Left lobe of liver (tissue), 2 donors: ENCODE results near the gene PRAMEF12. TPM values are rescaled to one million over a fixed set of nuclear protein-coding genes. Genes with fewer than 3 reads are reported as not detected.
"Not testable (repeated sequence)": the region's sequence is repeated elsewhere in the genome, so short reads cannot be mapped to it uniquely, and the experiment has no call there.

Experiments
- ATAC-seq: fragments of 200-7000 bp; cut with Tn5 transposase; one replicate; pipeline ENCODE4 v1.9.1; 2020; ENCODE audit warnings: mild to moderate bottlenecking, moderate library complexity
- DNase-seq: peaks from one replicate; pipeline ENCODE4 v3.0.0-alpha.2; 2020; ENCODE audit warnings: low spot score
- total RNA-seq: library from RNA; stranded (reverse); gene quantifications from one replicate; pipeline ENCODE4 v1.2.1, GENCODE V29; 2021
- donor health status: DM: no; HTN: no; CAD: no; lungs with moderate emphysema.
- donor health status: DM: no; HTN: yes; CAD: no.

The PRAMEF12 gene
- total RNA-seq, 1 donor from 2014 or later: not detected

DNA sequence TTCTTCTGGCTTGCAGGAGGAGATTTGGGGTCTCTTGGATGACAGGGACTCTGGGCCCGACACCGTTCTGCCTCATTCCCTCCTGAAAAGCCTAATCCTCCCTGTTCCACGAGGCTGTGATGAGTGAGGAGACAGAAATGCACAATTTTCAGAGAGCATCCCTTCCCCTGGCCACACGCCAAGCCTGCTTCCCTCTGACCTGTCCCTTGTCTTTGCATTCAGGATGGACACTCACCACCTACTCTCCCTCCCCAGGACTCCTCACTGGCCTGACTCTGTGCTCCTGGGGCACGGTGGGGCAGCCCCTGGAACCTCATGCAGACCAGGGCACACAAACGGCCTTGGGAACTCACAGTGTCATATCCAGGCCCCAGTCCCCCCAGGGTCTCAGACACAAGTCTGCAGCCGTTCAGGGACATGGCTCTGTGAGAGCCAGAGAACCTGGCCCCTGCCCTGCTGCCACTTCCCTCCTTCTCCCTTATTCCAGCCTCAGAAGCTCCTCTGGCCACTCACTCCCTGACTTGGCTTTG is 3.5 kb upstream of the PRAMEF12 start:
- ATAC-seq: no peak
- no peak for DNase-seq

DNA sequence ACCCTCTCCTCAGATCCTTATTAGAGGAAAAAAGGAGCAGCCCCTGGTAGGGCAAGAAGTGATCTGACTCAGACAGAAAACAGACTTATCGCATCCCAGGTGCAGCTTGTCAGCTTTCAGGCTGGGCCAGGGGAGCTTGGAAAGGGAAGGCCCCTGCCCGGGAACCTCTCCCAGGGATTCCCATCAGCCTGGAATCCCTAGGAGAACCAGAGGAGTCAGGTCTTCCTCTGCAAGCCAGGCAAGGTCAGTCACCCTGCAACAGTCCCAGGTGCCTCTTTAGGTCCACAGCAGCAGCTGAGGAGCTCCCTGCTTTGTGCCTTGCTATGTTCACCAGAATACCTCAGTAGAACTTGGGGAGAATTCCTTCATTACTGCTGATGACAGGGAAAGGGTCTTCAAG is 2.9 kb upstream of the PRAMEF12 start:
- ATAC-seq: no peak
- no peak for DNase-seq

DNA sequence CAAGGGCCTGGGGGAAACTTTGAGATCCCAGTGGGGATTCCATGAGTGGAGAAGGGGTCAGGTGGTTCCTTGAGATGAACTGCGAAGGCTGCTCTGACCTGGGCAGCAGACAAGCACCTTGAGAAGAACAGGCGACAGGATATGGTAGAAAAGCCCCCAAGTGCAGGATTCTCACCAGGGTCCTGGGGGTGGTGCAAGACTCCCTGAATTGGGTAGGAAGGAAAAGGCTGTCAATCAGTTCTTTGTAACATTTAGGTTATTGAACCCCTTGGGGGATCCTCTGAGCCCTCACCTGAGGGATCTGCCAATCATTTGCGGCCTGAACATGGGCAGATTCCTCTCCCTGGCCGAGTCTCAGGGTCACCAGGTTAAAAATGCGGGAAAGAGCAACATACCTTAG is 2.4 kb upstream of the PRAMEF12 start:
- no peak for ATAC-seq
- DNase-seq: no peak

DNA sequence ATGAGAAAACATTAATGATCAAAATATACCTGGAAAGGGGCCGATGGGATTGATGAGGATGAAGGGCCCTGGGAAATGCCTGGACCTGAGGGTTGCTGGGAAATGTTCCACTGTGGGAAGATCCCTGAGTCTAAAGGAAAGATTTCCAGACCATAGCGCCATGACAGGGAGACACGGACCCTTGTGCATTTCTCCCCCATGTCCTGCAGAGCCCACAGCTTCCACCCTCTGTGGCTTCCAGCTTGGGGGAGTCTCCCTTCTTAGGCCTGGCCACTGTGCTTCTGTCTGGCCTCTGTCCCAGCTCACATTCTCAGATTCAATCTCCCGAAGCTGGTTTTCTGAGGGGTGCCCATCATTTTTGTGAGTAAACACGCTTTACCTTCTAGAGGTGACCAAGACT is 1.0 kb upstream of the PRAMEF12 start:
- DNase-seq (no peak), ATAC-seq (no peak)

DNA sequence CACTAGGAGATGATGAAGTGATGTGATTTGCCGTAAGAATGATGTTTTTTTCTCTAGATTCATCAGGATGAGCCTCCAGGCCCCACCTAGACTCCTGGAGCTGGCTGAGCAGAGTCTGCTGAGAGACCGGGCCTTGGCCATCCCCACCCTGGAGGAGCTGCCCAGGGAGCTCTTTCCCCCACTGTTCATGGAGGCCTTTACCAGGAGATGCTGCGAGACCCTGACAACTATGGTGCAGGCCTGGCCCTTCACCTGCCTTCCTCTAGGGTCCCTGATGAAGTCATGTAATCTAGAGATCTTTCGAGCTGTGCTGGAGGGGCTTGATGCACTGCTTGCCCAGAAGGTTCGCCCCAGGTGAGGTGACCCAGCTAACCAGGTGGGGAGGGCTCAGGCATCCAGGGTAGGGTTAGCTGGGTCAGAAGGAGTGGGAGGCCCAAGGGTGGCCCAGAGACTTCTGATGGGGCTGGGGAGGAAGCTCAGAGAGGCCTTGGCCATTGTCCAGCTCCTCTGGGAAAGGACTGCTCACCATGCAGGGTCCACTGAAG is 1.3 kb downstream of the PRAMEF12 start:
- ATAC-seq: no peak

DNA sequence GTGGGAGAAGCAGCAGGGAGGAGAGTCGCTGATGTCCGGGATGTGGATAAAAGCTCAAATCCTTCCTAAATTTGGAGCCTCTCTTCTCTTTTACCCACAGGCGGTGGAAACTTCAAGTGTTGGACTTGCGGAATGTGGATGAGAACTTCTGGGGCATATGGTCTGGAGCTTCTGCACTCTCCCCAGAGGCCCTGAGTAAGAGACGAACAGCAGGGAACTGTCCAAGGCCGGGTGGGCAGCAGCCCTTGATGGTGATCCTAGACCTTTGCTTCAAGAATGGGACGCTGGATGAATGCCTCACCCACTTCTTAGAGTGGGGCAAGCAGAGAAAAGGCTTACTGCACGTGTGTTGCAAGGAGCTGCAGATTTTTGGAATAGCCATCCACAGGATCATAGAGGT is 1.9 kb downstream of the PRAMEF12 start:
- DNase-seq (no peak), ATAC-seq (no peak)

More for the DNA sequence above, 1.3 kb downstream of the PRAMEF12 start:
- DNase-seq: no peak

DNA sequence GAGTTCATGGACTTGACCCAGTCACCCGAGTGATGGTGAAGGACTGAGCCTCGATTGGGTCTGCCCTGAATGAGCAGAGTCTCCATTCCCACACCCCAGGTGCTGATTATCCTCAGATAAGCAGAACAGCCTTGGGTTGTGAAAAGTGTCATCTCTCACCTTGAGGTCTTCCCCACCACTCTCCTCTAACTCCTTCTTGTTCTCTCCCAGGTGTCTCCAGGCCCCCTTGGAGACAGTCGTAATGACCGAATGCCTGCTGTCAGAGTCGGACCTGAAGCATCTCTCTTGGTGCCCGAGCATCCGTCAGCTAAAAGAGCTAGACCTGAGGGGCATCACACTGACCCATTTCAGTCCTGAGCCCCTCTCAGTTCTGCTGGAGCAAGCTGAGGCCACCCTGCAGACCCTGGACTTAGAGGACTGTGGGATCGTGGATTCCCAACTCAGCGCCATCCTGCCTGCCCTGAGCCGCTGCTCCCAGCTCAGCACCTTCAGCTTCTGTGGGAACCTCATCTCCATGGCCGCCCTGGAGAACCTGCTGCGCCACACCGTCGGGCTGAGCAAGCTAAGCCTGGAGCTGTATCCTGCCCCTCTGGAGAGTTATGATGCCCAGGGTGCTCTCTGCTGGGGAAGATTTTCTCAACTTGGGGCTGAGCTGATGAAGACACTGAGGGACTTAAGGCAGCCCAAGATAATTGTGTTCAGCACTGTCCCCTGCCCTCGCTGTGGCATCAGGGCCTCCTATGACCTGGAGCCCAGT is 3.4 kb downstream of the PRAMEF12 start:
- no peak for ATAC-seq
- no peak for DNase-seq

DNA sequence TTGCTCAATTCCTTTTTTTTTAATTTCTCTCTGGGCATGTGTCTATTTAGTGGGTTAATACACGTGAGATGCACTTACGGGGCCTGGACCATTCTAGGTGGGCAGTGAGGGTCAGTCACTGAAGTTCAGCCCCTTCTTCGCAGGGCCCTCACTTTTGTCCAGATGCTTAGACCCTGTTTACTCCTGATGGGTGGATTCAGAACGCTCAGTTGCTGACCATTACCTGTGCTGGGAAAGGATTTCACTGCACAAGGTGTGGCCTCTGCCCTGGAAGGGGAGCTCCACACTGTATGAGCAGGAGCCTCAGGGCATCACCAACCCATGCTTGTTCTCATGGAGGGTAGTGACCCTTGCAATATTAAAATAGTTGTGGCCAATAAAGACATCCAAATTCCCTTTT is 4.5 kb downstream of the PRAMEF12 start:
- no peak for DNase-seq

DNA sequence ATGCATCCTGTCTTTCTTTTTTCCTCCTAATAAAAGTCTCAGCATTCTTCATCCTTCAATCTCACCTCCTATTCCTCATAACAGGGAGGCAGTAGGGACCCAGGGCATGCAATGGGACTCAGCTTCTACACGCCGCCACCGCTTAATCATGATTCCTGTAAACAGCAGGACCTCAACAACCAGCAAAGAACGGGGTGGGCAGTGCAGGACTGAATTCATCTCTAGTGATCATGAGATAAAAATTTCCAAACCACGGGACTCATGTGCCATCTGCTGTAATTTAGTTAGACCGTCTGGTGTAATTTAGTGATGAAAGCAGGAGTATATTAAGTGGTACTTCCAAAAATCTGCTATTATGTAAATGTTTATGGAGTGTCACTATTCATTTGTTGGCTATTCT is 5.4 kb downstream of the PRAMEF12 start:
- no peak for ATAC-seq
- no peak for DNase-seq

More for the DNA sequence above, 4.5 kb downstream of the PRAMEF12 start:
- ATAC-seq: no peak

DNA sequence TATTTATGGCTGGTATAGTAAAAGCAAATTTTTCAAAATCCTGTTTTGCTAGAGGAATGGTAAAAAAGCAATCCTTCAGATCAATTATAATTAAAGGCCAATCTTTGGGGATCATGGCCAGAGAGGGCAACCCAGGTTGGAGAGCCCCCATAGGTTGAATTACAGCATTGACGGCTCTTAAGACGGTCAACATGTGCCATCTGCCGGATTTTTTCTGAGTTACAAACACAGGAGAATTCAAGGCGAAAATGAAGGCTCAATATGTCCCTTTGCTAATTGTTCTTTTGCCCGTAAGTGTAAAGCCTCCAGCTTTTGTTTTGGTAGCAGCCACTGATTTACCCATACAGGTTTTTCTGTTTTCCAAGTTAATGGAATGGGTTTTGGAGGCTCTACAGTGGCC is 8.0 kb downstream of the PRAMEF12 start:
- not testable (repeated sequence) for DNase-seq, ATAC-seq

DNA sequence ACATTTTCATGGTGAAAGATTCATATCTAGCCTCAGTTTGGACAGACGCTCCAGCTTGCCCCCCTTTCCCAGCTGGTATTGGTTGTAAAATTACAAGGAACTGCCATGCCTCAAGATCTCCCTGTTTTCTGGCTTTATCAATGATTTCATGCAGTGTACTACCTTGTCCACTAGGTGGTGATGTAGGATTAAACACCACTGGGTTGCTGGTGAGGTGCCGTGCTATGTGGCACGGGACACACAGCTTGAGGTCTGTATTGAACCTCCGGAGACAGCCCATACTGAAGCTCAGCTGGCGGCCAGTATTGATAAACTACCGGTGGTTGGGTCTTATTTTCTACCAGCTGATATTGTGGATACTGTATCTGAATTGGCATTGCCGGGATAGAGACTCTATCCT is 10.2 kb downstream of the PRAMEF12 start:
- peak; percentile 56 for ATAC-seq
- DNase-seq: not testable (repeated sequence)

DNA sequence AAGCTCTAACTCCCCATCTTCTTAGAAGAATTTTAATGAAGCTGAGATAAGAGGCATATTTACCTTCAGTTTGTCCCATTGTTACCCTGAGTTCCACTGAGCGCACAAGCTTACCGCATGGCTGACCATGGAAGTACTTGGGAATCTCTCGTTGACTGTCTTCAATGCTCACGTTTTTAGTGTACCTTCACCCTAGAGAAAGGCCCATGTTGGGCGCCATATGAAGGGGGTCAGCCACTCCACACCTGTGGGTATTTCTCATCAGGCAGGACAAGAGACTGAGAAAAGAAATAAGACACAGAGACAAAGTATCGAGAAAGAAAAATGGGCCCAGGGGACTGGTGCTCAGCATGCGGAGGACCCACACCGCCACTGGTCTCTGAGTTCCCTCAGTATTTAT is 11.2 kb downstream of the PRAMEF12 start:
- DNase-seq, ATAC-seq: not testable (repeated sequence)

DNA sequence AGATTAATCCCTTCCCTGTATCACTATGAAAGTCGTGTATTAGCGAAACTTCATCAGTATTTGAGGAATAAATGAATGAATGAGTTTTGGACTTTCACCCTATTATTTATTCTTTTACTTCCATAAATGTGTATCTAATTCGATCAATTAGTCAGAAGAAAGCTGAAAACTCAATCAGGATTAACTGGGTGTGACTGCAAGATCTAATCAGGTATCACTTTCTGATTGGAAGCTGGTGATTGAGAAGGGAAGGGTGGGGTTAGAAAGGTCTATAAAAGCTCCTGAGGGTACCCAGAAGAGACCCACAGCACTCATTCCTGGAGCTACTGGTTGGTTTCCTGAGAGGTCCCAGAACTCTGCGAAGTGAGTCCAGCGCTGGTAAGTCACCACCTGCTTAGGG is 17.6 kb downstream of the PRAMEF12 start, which contains the start of gene PRAMEF1:
TSS of gene PRAMEF1 (plus strand) at position 301 of the 400 bp plus-strand sequence. CDS start 1,831 bp downstream, outside the sequence.
- ATAC-seq, DNase-seq: not testable (repeated sequence)

DNA sequence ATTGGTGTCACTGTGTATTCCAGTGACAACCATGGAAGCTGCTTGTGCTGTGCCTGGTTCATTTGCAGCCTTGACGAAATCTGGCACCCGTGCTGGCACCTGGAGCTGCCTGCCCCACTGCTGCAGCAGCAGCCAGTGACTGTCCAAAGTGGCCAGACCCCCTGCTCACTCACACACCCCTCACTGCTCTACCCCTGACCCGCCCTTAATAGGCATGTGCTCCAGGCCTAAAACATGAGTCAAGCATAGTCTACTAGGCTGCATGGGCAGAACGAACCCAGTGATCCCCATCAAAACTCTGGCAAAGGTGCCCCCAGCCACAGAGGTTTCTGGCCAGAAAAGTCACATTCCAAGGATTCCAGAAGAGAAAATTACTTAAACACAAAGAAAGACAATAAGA is 25.4 kb downstream of the PRAMEF12 start:
- ATAC-seq: no peak
- no peak for DNase-seq

DNA sequence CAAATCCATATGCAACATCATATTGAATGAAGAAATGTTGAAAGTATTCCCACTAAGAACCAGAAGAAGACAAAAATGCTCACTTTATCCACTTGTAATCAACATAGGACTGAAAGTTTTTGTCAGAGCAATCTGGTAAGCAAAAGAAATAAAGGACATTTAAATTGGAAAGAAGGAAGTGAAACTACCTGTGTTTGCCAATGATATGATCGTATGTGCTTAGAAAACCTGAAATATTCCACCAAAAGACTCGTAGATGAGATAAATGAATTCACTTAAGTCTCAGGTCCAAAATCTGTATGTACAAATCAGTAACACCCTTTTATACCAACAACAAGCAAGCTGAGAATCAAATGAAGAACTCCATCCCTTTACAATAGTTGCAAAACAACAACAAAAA is 26.2 kb downstream of the PRAMEF12 start:
- DNase-seq: no peak
- no peak for ATAC-seq

DNA sequence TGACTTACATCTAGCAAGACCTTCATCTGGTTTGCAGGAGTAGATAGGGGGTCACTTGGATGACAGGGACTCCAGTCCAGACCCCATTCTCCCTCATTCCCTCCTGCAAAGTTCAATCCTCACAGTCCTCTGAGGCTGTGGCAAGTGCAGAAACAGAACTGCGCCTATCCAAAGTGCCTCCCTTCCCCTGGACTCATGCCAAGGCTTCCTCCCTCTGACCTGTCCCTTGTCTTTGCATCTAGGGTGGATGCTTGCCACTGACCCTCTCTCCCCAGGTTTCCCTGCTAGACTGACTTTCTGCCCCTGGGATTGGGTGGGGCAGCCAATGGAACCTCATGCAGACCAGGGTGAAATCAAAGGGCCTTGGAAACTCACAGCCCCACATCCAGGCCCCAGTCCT is 36.4 kb downstream of the PRAMEF12 start:
- ATAC-seq (no peak), DNase-seq (no peak)

DNA sequence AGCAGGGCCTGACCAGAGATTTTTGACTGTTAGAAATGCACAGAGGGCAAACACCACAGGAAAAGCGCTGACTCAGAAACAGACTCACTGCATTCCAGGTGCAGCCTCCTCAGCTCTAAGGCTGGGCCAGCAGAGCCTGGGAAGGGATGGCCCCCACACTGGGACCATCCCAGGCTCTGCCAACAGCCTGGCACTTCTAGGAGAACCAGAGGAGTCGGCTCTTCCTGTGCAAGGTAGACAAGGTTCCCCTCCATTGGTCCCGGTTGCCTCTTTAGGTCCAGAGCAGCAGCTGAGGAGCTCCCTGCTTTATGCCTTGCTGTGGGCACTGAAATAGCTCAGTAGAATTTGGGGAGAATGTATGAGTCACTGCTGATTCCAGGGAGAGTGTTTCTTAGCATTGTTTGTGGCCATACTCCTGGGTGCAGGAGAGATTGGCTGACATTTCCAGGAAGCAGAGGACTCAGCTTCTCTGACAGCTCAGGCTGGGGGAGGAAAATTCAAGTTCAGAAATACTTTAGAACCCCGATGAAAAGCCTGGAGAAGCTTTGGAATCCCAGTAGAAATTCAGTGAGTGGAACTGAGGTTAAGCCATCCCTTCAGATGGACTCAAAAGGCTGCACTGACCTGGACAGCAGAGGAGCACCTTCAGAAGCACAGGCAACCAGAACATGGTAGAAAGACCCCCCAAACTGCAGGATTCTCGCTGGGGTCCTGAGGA is 37.3 kb downstream of the PRAMEF12 start:
- no peak for DNase-seq
- ATAC-seq: no peak

DNA sequence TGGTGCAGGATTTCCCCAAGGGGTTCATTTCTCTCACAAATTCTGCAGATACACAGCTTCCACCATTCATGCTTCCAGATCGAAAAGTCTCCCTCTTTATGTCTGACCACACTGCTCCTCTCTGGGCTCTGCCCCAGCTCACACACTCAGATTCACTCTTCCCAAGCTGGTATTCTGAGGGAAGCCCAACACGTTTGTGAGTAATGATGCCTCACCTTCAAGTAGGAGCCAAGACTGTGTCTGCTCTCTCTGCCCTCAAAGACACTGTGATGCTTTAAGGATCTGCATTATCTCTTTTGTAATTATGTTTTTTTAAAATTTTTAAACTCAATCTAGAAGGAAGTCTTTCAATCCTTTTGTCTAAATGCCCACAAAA is 37.9 kb downstream of the PRAMEF12 start:
- DNase-seq (no peak), ATAC-seq (no peak)

DNA sequence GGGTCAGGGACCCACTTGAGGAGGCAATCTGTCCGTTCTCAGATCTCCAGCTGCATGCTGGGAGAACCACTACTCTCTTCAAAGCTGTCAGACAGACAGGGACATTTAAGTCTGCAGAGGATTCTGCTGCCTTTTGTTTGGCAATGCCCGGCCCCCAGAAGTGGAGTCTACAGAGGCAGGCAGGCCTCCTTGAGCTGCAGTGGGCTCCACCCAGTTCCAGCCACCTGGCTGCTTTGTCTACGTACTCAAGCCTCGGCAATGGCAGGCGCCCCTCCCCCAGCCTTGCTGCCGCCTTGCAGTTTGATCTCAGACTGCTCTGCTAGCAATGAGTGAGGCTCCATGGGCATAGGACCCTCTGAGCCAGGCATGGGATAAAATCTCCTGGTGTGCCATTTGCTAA is 45.5 kb downstream of the PRAMEF12 start:
- ATAC-seq, DNase-seq: not testable (repeated sequence)
